ENCODE data around the gene PTPRG. TPM values are rescaled to one million over a fixed set of nuclear protein-coding genes. Genes with fewer than 3 reads are reported as not detected.

Gene PTPRG
- total and polyA plus RNA-seq, 2 experiments from 2014 or later = 15.2 to 45.7 TPM

GRCh38 chr3:62248734-62249483 lies 687.5 kb downstream of the PTPRG start:
- no peaks in the 10 kb centered on the region for H3K27me3 ChIP-seq
- peak overlapping the region; percentile 35 for H3K27ac ChIP-seq
- no peaks in the 10 kb centered on the region for H3K36me3 ChIP-seq
- DNase-seq (ENCODE audit: low read depth in 1 of 2, low spot score in 1 of 2) = no peak
- peaks cover 10% of the 10 kb centered on the region for H3K4me1 ChIP-seq (ENCODE audit: low read depth)
- H3K9me3 ChIP-seq (ENCODE audit: low read depth) = no peaks in the 10 kb centered on the region
- H3K4me3 ChIP-seq = no peak overlapping the region
- TF ChIP-seq CTCF (IDR thresholded peaks at IDR 0.05; ENCODE audit: low read depth, low read length) = no peak

- Histone ChIP-seq H3K36me3 (no peaks in the 10 kb centered on the region), H3K9me3 (ENCODE audit: low read depth) (no peaks in the 10 kb centered on the region), H3K4me3 (no peak overlapping the region), H3K4me1 (ENCODE audit: low read depth) (peaks cover 10% of the 10 kb centered on the region), H3K27me3 (no peaks in the 10 kb centered on the region), H3K27ac (peak overlapping the region; percentile 35)
- TF ChIP-seq CTCF (IDR thresholded peaks at IDR 0.05; ENCODE audit: low read depth, low read length) = no peak
- DNase-seq (ENCODE audit: low read depth in 1 of 2, low spot score in 1 of 2) = no peak
These were observed 688.1 kb downstream of the PTPRG start for GRCh38 chr3:62249484-62249776.

GRCh38 chr3:62249855-62250543 lies 688.6 kb downstream of the PTPRG start:
- Histone ChIP-seq H3K4me1 (ENCODE audit: low read depth) (peaks cover 10% of the 10 kb centered on the region), H3K9me3 (ENCODE audit: low read depth) (no peaks in the 10 kb centered on the region), H3K4me3 (no peak overlapping the region), H3K36me3 (no peaks in the 10 kb centered on the region), H3K27me3 (no peaks in the 10 kb centered on the region), H3K27ac (no peak overlapping the region)
- no peak for DNase-seq (ENCODE audit: low read depth in 1 of 2, low spot score in 1 of 2)
- no peak for TF ChIP-seq CTCF (IDR thresholded peaks at IDR 0.05; ENCODE audit: low read depth, low read length)

- no peak overlapping the region for H3K4me3 ChIP-seq
- H3K27ac ChIP-seq = no peak overlapping the region
- H3K27me3 ChIP-seq = no peaks in the 10 kb centered on the region
- TF ChIP-seq CTCF (IDR thresholded peaks at IDR 0.05; ENCODE audit: low read depth, low read length) = no peak
- peaks cover 2% of the 10 kb centered on the region for H3K36me3 ChIP-seq
- peak in 1 of 2 donors; percentile 32 for DNase-seq (ENCODE audit: low read depth in 1 of 2, low spot score in 1 of 2)
- no peaks in the 10 kb centered on the region for H3K9me3 ChIP-seq (ENCODE audit: low read depth)
- H3K4me1 ChIP-seq (ENCODE audit: low read depth) = no peaks in the 10 kb centered on the region
These were observed 691.2 kb downstream of the PTPRG start for GRCh38 chr3:62252438-62253157.

- Histone ChIP-seq H3K27me3 (no peaks in the 10 kb centered on the region), H3K9me3 (ENCODE audit: low read depth) (no peaks in the 10 kb centered on the region), H3K4me1 (ENCODE audit: low read depth) (no peaks in the 10 kb centered on the region), H3K4me3 (no peak overlapping the region), H3K27ac (no peak overlapping the region), H3K36me3 (peaks cover 2% of the 10 kb centered on the region)
- no peak for TF ChIP-seq CTCF (IDR thresholded peaks at IDR 0.05; ENCODE audit: low read depth, low read length)
- DNase-seq (ENCODE audit: low read depth in 1 of 2, low spot score in 1 of 2) = no peak
These were observed 692.6 kb downstream of the PTPRG start for GRCh38 chr3:62253971-62254370.
